Measurements from ENCODE around the gene GPATCH11.

DNA sequence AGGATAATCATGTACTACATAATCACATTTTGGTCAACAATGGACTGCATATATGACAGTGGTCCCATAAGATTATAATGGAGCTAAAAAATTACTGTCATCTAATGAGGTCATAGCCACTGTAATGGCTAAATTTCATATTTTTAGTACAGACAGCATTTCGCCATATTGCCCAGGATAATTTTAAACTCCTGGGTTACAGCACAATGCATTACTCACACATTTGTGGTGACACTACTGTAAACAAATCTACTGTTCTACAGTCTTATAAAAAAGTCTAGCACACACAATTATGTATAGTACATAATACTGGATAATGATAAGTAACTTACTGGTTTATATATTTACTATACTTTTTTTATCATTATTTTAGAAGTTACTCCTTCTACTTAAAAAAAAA lies 59.7 kb downstream of the GPATCH11 start:
- TF ChIP-seq, protein P1, sequence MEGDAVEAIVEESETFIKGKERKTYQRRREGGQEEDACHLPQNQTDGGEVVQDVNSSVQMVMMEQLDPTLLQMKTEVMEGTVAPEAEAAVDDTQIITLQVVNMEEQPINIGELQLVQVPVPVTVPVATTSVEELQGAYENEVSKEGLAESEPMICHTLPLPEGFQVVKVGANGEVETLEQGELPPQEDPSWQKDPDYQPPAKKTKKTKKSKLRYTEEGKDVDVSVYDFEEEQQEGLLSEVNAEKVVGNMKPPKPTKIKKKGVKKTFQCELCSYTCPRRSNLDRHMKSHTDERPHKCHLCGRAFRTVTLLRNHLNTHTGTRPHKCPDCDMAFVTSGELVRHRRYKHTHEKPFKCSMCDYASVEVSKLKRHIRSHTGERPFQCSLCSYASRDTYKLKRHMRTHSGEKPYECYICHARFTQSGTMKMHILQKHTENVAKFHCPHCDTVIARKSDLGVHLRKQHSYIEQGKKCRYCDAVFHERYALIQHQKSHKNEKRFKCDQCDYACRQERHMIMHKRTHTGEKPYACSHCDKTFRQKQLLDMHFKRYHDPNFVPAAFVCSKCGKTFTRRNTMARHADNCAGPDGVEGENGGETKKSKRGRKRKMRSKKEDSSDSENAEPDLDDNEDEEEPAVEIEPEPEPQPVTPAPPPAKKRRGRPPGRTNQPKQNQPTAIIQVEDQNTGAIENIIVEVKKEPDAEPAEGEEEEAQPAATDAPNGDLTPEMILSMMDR (IDR thresholded peaks at IDR 0.05; ENCODE audit: low read depth, low read length, missing input control) = no peak
- TF ChIP-seq, protein P2, sequence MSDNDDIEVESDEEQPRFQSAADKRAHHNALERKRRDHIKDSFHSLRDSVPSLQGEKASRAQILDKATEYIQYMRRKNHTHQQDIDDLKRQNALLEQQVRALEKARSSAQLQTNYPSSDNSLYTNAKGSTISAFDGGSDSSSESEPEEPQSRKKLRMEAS (IDR thresholded peaks at IDR 0.05) = no peak
- no peak for TF ChIP-seq TAF1 (conservative IDR thresholded peaks at IDR 0.05)
